BLaER1 (cell line): Measurements from ENCODE around the gene CAPN13.

Source experiments
- H3K27ac ChIP-seq: shearing (Covaris generic); formaldehyde crosslinking; 2 replicates; pipeline ENCODE4 v1.8.1; 2022
- H3K27me3 ChIP-seq: shearing (Covaris generic); formaldehyde crosslinking; 2 replicates; pipeline ENCODE4 v1.8.1; 2022
- H3K36me3 ChIP-seq: shearing (Covaris generic); formaldehyde crosslinking; 2 replicates; pipeline ENCODE4 v1.8.1; 2022
- H3K4me1 ChIP-seq: shearing (Covaris generic); formaldehyde crosslinking; 2 replicates; pipeline ENCODE4 v1.8.1; 2022
- H3K4me2 ChIP-seq: shearing (Covaris generic); formaldehyde crosslinking; 2 replicates; pipeline ENCODE4 v1.8.1; 2022
- H3K4me3 ChIP-seq: shearing (Covaris generic); formaldehyde crosslinking; 2 replicates; pipeline ENCODE4 v1.8.1; 2022
- H3K9ac ChIP-seq: shearing (Covaris generic); formaldehyde crosslinking; 2 replicates; pipeline ENCODE4 v1.8.1; 2022
- H3K9me3 ChIP-seq: shearing (Covaris generic); formaldehyde crosslinking; 2 replicates; pipeline ENCODE4 v1.8.1; 2022
- H4K20me1 ChIP-seq: shearing (Covaris generic); formaldehyde crosslinking; 2 replicates; pipeline ENCODE4 v1.8.1; 2022
- Cebpa-rat ChIP-seq: shearing (Covaris generic); IDR thresholded peaks from 2 replicates; pipeline ENCODE4 v1.8.1; 2022

The CAPN13 gene

GRCh38 chr2:30803281-30803680 lies 4.0 kb downstream of the CAPN13 start:
- Histone ChIP-seq H3K4me1 (peaks cover 29% of the 10 kb centered on the region), H3K27ac (no peak overlapping the region)
- no peak for TF ChIP-seq Cebpa-rat

GRCh38 chr2:30802611-30803010 lies 4.6 kb downstream of the CAPN13 start:
- H3K4me2 ChIP-seq = peak overlapping the region; percentile 41
- H3K27me3 ChIP-seq = no peaks in the 10 kb centered on the region
- H3K4me1 ChIP-seq = peaks cover 35% of the 10 kb centered on the region
- no peak overlapping the region for H3K4me3 ChIP-seq
- TF ChIP-seq Cebpa-rat = no peak
- H3K36me3 ChIP-seq = no peaks in the 10 kb centered on the region
- H3K9ac ChIP-seq = no peak overlapping the region
- no peaks in the 10 kb centered on the region for H4K20me1 ChIP-seq
- H3K9me3 ChIP-seq = no peaks in the 10 kb centered on the region
- H3K27ac ChIP-seq = no peak overlapping the region

More at GRCh38 chr2:30803281-30803680, 4.0 kb downstream of the CAPN13 start:
- no peaks in the 10 kb centered on the region for H3K36me3 ChIP-seq
- no peak overlapping the region for H3K9ac ChIP-seq
- no peak overlapping the region for H3K4me3 ChIP-seq
- H3K27me3 ChIP-seq = no peaks in the 10 kb centered on the region
- peak overlapping the region; percentile 41 for H3K4me2 ChIP-seq
- H4K20me1 ChIP-seq = no peaks in the 10 kb centered on the region
- H3K9me3 ChIP-seq = no peaks in the 10 kb centered on the region

DNA sequence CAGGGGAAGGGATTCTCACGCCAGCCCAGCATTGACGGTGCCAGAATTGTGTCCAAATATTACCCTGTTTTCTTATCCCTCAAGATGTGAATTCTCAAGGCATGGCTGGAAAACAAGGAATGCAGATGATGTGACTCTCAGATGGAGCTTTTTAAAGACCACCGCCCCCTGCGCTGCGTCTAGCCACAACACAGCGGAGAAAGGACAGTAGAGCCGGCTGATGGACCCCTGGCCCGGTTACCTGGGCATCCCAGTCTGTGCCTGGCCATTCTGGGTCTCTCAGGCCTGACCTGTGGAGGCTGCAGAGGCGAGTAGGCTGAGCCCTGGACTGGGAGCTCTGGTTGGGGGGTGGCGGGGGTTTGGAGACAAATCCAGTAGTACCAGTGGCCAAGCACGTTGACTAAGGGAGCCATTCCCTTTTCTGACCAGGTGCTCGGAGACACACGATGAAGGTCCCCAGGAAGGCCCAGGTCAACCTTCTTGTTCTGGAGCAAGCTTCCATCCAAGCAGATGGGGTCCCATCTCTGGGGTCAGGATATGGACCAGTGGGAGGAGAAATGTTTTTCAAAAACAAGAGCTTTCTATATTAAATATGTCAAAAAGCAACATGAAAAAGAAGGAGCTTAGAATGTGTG lies 5.3 kb downstream of the CAPN13 start:
- Histone ChIP-seq H3K36me3 (no peaks in the 10 kb centered on the region), H3K4me2 (no peak overlapping the region), H3K27me3 (no peaks in the 10 kb centered on the region), H3K4me1 (peaks cover 36% of the 10 kb centered on the region), H3K9me3 (no peaks in the 10 kb centered on the region), H3K27ac (no peak overlapping the region), H3K4me3 (no peak overlapping the region), H3K9ac (no peak overlapping the region), H4K20me1 (no peaks in the 10 kb centered on the region)
- TF ChIP-seq Cebpa-rat = no peak

- H3K4me3 ChIP-seq = no peak overlapping the region
- H3K9ac ChIP-seq = no peak overlapping the region
- no peak overlapping the region for H3K27ac ChIP-seq
- no peaks in the 10 kb centered on the region for H4K20me1 ChIP-seq
- peaks cover 36% of the 10 kb centered on the region for H3K4me1 ChIP-seq
- no peak overlapping the region for H3K4me2 ChIP-seq
- H3K27me3 ChIP-seq = no peaks in the 10 kb centered on the region
- no peak for TF ChIP-seq Cebpa-rat
- H3K9me3 ChIP-seq = no peaks in the 10 kb centered on the region
- H3K36me3 ChIP-seq = no peaks in the 10 kb centered on the region
Observed at GRCh38 chr2:30800159-30800558, 7.1 kb downstream of the CAPN13 start.

GRCh38 chr2:30799366-30799765 lies 7.9 kb downstream of the CAPN13 start:
- peaks cover 36% of the 10 kb centered on the region for H3K4me1 ChIP-seq

GRCh38 chr2:30798536-30798991 lies 8.7 kb downstream of the CAPN13 start:
- no peak overlapping the region for H3K4me3 ChIP-seq
- H3K4me2 ChIP-seq = peak overlapping the region; percentile 62
- H3K4me1 ChIP-seq = peaks cover 32% of the 10 kb centered on the region
- no peaks in the 10 kb centered on the region for H3K27me3 ChIP-seq
- no peaks in the 10 kb centered on the region for H3K36me3 ChIP-seq
- no peaks in the 10 kb centered on the region for H3K9me3 ChIP-seq
- TF ChIP-seq Cebpa-rat = no peak
- H4K20me1 ChIP-seq = no peaks in the 10 kb centered on the region
- H3K9ac ChIP-seq = peak overlapping the region; percentile 34; the same call in 1 of the 2 replicates
- H3K27ac ChIP-seq = peak overlapping the region; percentile 75

More at GRCh38 chr2:30799366-30799765, 7.9 kb downstream of the CAPN13 start:
- H3K9me3 ChIP-seq = no peaks in the 10 kb centered on the region
- no peaks in the 10 kb centered on the region for H4K20me1 ChIP-seq
- no peak overlapping the region for H3K9ac ChIP-seq
- peak overlapping the region; percentile 75 for H3K27ac ChIP-seq
- H3K4me3 ChIP-seq = no peak overlapping the region
- H3K27me3 ChIP-seq = no peaks in the 10 kb centered on the region
- no peak for TF ChIP-seq Cebpa-rat
- H3K4me2 ChIP-seq = peak overlapping the region; percentile 62
- H3K36me3 ChIP-seq = no peaks in the 10 kb centered on the region

DNA sequence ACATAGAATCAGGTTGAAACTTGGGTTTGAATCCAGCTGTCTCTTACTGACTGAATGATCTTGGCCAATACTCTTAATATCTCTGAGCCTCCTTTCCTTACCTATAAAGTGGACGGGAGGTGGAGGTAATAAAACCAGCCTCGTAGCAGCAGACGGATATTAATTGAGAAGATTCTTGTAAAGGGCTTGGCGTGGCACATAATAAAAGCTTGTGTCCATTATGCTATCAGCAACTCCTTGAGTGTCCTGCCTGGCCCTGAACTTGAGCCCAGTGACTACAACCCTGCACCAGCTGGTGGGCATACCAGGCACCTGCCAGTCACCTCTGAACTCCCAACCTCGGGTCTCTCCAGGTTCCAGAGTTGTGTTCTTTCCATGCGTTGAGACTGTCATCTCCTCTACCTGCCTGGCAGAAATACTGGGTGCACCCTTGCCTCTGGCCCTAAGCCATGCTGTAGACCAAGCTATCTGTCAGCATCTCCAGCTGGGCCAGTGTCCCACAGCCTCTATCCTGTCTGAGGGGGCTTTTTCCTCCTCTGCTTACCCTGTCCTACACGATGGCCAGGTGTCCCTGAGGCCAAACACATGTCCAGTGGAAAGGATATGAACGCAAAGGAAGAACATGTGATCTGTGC lies 9.7 kb downstream of the CAPN13 start:
- Histone ChIP-seq H3K9me3 (no peaks in the 10 kb centered on the region), H3K4me2 (peak overlapping the region; percentile 62), H4K20me1 (no peaks in the 10 kb centered on the region), H3K9ac (no peak overlapping the region), H3K4me1 (peaks cover 24% of the 10 kb centered on the region), H3K4me3 (no peak overlapping the region), H3K36me3 (no peaks in the 10 kb centered on the region), H3K27ac (0 out of 2 replicates have a peak overlapping the region, but pooled peaks have one; percentile 75), H3K27me3 (no peaks in the 10 kb centered on the region)
- no peak for TF ChIP-seq Cebpa-rat

GRCh38 chr2:30796699-30797098 lies 10.5 kb downstream of the CAPN13 start:
- Histone ChIP-seq H3K4me3 (no peak overlapping the region), H4K20me1 (no peaks in the 10 kb centered on the region), H3K27ac (no peak overlapping the region), H3K9me3 (no peaks in the 10 kb centered on the region), H3K27me3 (no peaks in the 10 kb centered on the region), H3K4me1 (peaks cover 27% of the 10 kb centered on the region), H3K9ac (no peak overlapping the region), H3K36me3 (no peaks in the 10 kb centered on the region), H3K4me2 (no peak overlapping the region)
- TF ChIP-seq Cebpa-rat = no peak

GRCh38 chr2:30792521-30792920 lies 14.7 kb downstream of the CAPN13 start:
- Histone ChIP-seq H3K4me2 (peak overlapping the region; percentile 33), H3K4me3 (no peak overlapping the region), H3K9me3 (no peaks in the 10 kb centered on the region), H3K36me3 (no peaks in the 10 kb centered on the region), H4K20me1 (no peaks in the 10 kb centered on the region), H3K27ac (no peak overlapping the region), H3K27me3 (no peaks in the 10 kb centered on the region), H3K9ac (no peak overlapping the region), H3K4me1 (peaks cover 7% of the 10 kb centered on the region)
- TF ChIP-seq Cebpa-rat = no peak

GRCh38 chr2:30790879-30791278 lies 16.4 kb downstream of the CAPN13 start:
- H3K4me2 ChIP-seq = no peak overlapping the region
- H4K20me1 ChIP-seq = no peaks in the 10 kb centered on the region
- H3K27ac ChIP-seq = no peak overlapping the region
- no peak for TF ChIP-seq Cebpa-rat
- H3K4me3 ChIP-seq = no peak overlapping the region
- H3K9me3 ChIP-seq = no peaks in the 10 kb centered on the region
- H3K27me3 ChIP-seq = no peaks in the 10 kb centered on the region
- H3K9ac ChIP-seq = no peak overlapping the region
- peaks cover 6% of the 10 kb centered on the region; the same call in 1 of the 2 replicates for H3K4me1 ChIP-seq
- no peaks in the 10 kb centered on the region for H3K36me3 ChIP-seq
